ENCODE results near the gene GRXCR2.
"Not testable (repeated sequence)": the region's sequence is repeated elsewhere in the genome, so short reads cannot be mapped to it uniquely, and the experiment has no call there.

GRXCR2 gene

DNA sequence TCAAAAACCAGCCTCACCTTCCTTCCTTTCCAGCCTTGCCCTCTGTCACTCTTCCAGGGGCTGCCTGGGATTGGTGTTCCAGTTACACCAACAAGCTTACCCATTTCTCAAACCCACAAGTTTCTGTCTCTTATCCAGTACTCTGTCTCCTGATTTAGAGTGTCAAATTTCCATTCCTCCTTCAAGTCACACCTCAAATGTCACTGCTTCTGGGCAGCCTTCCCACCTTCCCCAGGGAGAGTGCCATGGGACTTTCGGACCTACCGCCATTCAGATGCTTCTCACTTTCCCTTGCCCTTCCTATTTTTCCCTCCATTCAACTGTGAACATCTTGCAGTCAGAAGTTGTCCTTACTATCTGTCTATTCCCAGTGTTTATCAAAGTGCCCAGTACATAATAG lies 2.0 kb upstream of the GRXCR2 start:
- DNase-seq = no peak

DNA sequence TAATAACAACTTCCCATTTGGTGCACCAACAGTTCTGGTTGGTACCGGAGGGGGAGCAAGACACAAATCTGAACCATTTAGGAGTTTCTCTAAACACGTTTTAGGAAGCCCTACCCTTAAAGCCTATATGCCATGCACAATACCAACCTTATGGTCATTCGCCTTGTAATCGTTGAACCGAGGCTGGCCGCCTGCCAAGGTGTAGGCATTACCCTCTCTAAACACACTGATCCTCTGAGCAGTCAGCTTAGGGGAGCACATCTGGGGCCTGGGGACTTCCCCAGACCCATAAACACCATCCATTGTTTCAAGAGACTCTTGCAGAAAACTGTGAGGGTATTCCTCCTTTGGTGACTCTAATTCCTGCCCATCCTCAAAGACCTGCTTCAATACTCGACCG lies 328 bp downstream of the GRXCR2 start:
- no peak for DNase-seq

GRCh38 chr5:145869753-145870152 lies 3.1 kb downstream of the GRXCR2 start:
- DNase-seq = no peak

DNA sequence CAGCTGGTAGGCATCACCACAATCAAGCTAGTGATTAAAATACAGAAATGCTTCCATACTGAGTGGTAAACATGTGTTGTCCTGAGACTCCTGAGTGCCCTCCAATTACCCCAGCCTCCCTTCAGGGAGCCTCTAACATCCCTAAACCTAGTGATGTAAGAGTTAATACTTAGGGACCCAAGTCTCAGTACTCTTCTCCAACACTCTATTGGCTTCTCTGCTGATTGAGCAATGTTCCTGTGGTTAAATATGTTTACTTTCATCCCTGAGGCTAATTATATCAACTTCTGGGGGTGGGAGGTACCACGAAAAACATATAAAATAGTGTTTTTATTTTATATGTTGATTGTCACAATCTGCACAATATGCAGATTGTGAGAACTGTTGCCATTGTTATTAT lies 5.0 kb downstream of the GRXCR2 start:
- no peak for DNase-seq

DNA sequence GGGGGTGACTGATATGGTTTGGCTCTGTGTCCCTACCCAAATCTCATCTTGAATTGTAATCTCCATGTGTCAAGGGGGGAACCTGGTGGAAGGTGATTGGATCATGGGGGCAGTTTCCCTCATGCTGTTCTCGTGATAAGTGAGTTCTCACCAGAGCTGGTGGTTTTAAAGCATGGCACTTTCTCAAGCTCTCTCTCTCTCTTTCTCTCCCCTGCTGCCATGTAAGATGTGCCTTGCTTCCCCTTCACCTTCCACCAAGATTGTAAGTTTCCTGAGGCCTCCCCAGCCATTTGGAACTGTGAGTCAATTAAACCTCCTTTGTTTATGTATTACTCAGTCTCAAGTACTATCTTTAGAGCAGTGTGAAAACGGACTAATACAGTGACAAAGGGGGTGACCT lies 8.4 kb downstream of the GRXCR2 start:
- not testable (repeated sequence) for DNase-seq

DNA sequence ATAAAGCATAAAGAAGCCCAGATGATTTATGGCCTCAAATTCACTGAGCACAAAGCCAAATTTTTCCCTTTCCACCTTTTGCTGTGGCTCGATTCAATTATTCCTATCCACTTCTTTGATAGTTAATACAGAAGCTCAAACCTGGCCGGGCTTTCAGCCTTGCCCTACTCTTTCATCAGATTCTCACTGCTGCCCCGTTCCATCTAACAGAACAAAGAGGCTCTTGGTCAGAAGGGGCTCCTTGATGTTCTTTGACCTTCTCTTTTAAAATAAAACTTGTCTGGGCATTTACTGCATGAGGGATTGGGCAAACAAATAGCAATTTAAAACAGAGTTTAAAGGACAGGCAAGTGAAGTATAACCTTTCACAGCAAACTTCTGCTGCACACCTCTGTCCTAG lies 9.8 kb downstream of the GRXCR2 start:
- no peak for DNase-seq

DNA sequence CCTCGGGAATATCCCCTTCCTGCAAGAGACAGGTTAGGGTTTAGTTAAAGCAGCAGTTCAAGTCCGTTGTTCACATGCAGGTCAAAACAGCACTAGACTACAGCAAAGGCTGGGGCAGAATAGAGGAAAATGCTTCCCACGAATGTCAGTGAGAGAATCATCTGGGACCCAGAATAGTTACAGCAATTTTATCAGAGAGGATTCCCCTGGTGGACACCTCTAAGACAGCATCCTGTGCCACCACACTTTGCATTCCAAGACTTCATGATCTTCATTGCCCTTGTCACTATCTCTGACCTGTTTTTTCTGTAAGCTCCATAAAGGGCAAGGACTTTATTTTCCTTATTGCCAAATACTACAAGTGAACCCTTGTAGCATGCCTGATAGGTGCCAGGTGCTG lies 12.9 kb downstream of the GRXCR2 start:
- DNase-seq = no peak

DNA sequence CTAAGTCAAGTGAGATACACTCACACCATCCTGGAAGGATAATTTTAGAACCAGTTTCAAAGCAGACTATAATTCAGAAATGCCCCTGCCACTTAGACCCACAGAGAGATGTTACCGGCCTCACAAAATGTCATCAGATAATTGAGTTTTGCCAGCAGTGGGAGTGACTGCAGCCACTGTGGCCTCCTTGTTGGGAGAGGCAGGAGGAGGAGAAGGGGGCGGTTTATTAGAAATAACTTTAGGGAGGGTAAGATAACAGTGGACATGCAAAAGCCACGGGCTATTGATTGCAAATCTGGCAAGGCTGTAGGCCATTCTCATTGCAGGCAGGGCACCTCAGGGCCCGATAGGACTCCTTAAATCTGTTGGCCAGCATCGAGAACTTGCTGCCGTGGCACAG lies 13.4 kb downstream of the GRXCR2 start:
- DNase-seq = no peak

GRCh38 chr5:145858959-145859358 lies 13.9 kb downstream of the GRXCR2 start:
- DNase-seq = no peak

DNA sequence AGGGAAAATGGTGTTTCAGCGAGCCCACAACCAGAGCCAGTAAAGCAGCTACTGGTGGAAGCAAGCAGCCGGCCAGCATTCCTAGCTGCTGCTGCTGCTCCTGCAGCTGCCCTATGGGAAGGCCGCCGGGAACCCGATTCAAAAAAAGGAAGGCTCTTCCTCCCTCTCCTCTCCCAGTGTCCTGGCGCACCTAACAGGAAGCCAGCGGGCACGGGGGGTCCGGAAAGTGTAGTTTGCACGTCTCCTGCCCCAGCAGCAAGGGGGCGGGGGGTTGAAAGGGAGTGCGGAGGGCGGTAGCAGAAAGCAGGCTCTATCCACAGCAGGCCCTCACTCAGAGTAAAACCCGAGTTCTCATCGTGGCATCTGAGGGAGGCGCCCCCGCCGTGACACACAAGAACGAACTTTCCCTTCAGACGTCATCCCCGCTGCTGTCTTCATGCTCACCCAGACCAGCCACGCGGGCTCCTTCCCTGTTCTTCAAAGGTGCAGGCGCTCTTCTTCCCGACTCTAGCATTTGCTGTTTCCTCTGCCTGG lies 16.5 kb downstream of the GRXCR2 start:
- DNase-seq = no peak

- no peak for DNase-seq
Measured at GRCh38 chr5:145855763-145856267, 17.0 kb downstream of the GRXCR2 start.

GRCh38 chr5:145854651-145855258 lies 18.1 kb downstream of the GRXCR2 start:
- no peak for DNase-seq

GRCh38 chr5:145853781-145854376 lies 18.9 kb downstream of the GRXCR2 start:
- DNase-seq = no peak

GRCh38 chr5:145852990-145853389 lies 19.8 kb downstream of the GRXCR2 start:
- no peak for DNase-seq

GRCh38 chr5:145848854-145849253 lies 24.0 kb downstream of the GRXCR2 start:
- no peak for DNase-seq

- DNase-seq = no peak
Measured at GRCh38 chr5:145847499-145848497, 25.0 kb downstream of the GRXCR2 start.

GRCh38 chr5:145846081-145846480 lies 26.7 kb downstream of the GRXCR2 start:
- DNase-seq = no peak

GRCh38 chr5:145841299-145841698 lies 31.5 kb downstream of the GRXCR2 start:
- DNase-seq = no peak

DNA sequence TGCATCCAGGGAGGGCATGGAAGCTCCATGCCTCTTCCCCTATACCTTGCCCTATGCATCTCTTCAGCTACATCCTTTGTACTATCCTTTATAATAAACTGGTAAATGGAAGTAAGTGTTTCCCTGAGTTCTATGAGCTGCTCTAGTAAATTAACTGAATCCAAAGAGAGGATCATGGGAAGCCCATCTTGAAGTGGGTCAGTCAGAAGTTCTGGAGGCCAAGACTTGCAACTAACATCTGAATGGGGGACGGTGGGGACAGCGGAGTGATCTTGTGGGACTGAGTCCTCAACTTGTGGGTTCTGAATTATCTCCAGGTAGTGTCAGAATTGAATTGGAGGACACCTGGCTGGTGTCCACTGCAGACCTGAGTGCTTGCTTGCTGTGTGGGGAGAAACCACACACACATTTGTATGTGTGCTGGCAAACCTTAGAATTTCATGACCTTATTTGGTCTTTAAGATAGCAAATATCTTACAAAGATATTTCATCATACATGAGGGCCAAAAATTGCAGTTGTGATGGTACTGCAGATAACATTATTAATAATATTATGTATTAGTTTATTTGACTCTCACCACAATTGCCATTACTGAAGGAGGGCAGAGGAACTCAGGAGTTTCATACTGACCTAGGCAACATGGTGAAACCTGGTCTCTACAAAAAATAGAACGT lies 32.2 kb downstream of the GRXCR2 start:
- DNase-seq = no peak

- no peak for DNase-seq
Measured at GRCh38 chr5:145838276-145838675, 34.5 kb downstream of the GRXCR2 start.

DNA sequence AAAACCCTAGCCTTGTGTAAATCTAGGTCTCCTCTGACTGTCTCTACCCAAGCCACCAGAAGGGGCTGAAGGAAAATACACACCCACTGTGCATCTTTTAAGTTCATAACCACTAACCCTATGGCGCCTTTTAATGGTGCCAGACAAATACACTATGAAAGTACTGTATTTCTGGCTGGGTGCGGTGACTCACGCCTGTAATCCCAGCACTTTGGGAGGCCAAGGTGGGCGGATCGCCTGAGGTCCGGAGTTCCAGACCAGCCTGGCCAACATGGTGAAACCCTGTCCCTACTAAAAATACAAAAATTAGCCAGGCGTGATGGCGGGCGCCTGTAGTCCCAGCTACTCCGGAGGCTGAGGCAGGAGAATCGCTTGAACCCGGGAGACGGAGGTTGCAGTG lies 36.6 kb downstream of the GRXCR2 start:
- not testable (repeated sequence) for DNase-seq

DNA sequence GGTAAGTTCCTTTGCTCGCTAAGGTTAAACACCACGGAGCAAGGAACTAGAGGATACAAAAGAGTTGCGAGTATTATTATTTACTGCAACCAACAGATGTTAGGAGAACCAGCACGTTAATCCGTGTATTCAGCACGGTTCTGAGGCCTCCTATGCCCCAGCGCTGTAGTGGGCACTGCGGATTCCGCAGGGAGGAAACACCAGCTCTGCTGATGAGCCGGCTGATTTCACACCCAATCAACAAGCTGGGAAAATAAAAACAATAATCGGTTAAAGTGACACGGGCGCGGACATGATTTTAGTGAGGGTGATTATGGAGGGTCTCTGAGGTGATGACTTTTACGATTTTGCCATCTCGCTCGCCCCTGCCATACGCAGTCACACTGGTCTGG lies 37.0 kb downstream of the GRXCR2 start:
- DNase-seq = no peak

Data from stimulated activated naive CD4-positive, alpha-beta T cell (primary cell).